Measurements from ENCODE around the gene UTP11. TPM values are rescaled to one million over a fixed set of nuclear protein-coding genes. Genes with fewer than 3 reads are reported as not detected.

UTP11 gene
- total and polyA plus RNA-seq, 2 donors (not counting 3 experiments of a cell fraction or from before 2014, with no cell fraction given) = 20.1 to 54.1 TPM

DNA sequence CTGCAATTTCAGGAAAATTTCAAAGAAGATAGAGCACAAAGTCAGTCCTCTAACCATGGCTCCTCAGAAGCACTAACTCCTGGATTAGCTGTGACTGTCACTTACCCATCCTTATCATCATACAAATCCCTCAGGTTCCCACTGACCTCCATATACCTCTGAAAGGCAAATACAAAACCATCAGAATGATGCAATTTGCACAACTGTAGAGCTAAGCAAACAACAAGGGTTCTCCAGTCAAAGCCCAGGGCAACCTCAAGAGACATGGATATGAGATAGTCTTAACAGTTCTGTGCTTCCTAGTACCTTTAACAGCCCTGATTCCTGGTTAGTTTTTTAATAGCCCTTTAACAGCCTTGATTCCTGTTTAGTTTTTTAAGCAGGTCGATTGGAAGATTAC, 24.9 kb upstream of the UTP11 start:
- Histone ChIP-seq H3K36me3 (ENCODE audit: control insufficient read depth in 2 of 2, extremely low read depth in 1 of 2, insufficient read depth in 2 of 2, low read length in 2 of 2) (peaks cover 13 to 18% of the 10 kb centered on the region in 2 experiments), H3K27me3 (ENCODE audit: control insufficient read depth in 2 of 2, insufficient read depth in 2 of 2, low read length in 2 of 2) (no peaks in the 10 kb centered on the region), H3K4me1 (ENCODE audit: control insufficient read depth, extremely low read depth, insufficient read depth, low read length) (peaks cover 9% of the 10 kb centered on the region), H3K9me3 (replicated peaks; ENCODE audit: control insufficient read depth, insufficient read depth, low read length) (no peaks in the 10 kb centered on the region), H3K4me3 (replicated peaks in 1 of 3; ENCODE audit: insufficient read depth in 1 of 3, low read depth in 1 of 3, low read length in 3 of 3) (no peak overlapping the region), H4K20me1 (replicated peaks; ENCODE audit: control insufficient read depth, extremely low read depth, insufficient read depth, low read length) (no peaks in the 10 kb centered on the region), H3K9ac (replicated peaks; ENCODE audit: extremely low read depth, insufficient read depth, low read length) (no peak overlapping the region), H3K27ac (ENCODE audit: insufficient read depth, low read depth, low read length) (no peak overlapping the region), H3K79me2 (ENCODE audit: control insufficient read depth, insufficient read depth, low read length) (peaks cover 22% of the 10 kb centered on the region), H2AFZ (ENCODE audit: low read depth, low read length) (no peak overlapping the region), H3K4me2 (ENCODE audit: insufficient read depth, low read length) (no peak overlapping the region), H3K9me1 (replicated peaks; ENCODE audit: control insufficient read depth, extremely low read depth, insufficient read depth, low read length) (no peaks in the 10 kb centered on the region)
- no TSS peak for BruUV-seq (replicated peaks)
- FAIRE-seq (no peak), DNase-seq (ENCODE audit: low read depth, low spot score) (no peak)
- dilution Hi-C loops (cut with MboI; ENCODE audit: extremely low pct_ligation_motif_present, low sequenced_read_pairs) (no loop called here), intact Hi-C loops (cut with micrococcal nuclease) (no loop called here)
- no peak for TF ChIP-seq GATA2 (IDR thresholded peaks at IDR 0.05; ENCODE audit: insufficient read depth, insufficient read length, low read depth, low read length)
- no peak for TF ChIP-seq POLR2AphosphoS5 (IDR thresholded peaks at IDR 0.05; ENCODE audit: insufficient read depth, low read depth, low read length)
- TF ChIP-seq POLR2A (IDR thresholded peaks at IDR 0.05; ENCODE audit: low read depth, low read length) = no peak
- TF ChIP-seq EZH2 (IDR thresholded peaks at IDR 0.05; ENCODE audit: borderline replicate concordance, low read depth, low read length, severe bottlenecking) = no peak
- no peak for TF ChIP-seq FOS (IDR thresholded peaks at IDR 0.05; ENCODE audit: borderline replicate concordance, insufficient read depth, low read length)
- no peak for TF ChIP-seq MYC (IDR thresholded peaks at IDR 0.05; ENCODE audit: low read depth, low read length)
- TF ChIP-seq MAX (IDR thresholded peaks at IDR 0.05; ENCODE audit: insufficient read depth, insufficient read length) = no peak
- TF ChIP-seq CTCF (IDR thresholded peaks at IDR 0.05; ENCODE audit: extremely low read depth in 1 of 2, insufficient read depth in 1 of 2, low read depth in 1 of 2, low read length in 2 of 2) = no peak
- no peak for TF ChIP-seq JUN (IDR thresholded peaks at IDR 0.05; ENCODE audit: borderline replicate concordance, insufficient read depth, insufficient read length, low read depth)
- ChIA-PET POLR2A (no interaction called here), CTCF (interaction anchor here (0.7 kb wide), 1 partner anchor 848 kb away, joined by 3 read pairs; no protein-coding TSS in a partner anchor)
